K562 (cell line): ENCODE measurements around the gene NDST4. TPM values are rescaled to one million over a fixed set of nuclear protein-coding genes. Genes with fewer than 3 reads are reported as not detected.

Experiments used
- ATAC-seq: fragments of 200-7000 bp; cut with Tn5 transposase; 3 replicates; pipeline ENCODE4 v1.9.1; 2020; ENCODE audit warnings: moderate library complexity
- BruUV-seq: library from RNA; stranded (reverse); fragments of 400-500 nt; replicated peaks from 2 replicates; lab custom pipeline; 2021; lab: Mats Ljungman, UMichigan
- CTCF ChIA-PET: fragments of 300-600 bp; formaldehyde crosslinking; extraction: SDS; loops from one replicate; lab custom pipeline; 2021; ENCODE audit warnings: low intra/inter-chr PET ratio; lab: Yijun Ruan, JAX
- POLR2A ChIA-PET: fragments of 300-600, 350-650 bp; sonication (Branson Sonifier 250); formaldehyde crosslinking; extraction: SDS; loops from one replicate; lab custom pipeline; 2021; ENCODE audit warnings: antibody characterized with exemption, inconsistent platforms; lab: Yijun Ruan, JAX
- DNase-seq, 4 experiments: peaks; one replicate each; pipeline versions ENCODE4 v3.0.0 to v3.0.0-alpha.2; 2011 to 2018; ENCODE audit warnings: low spot score in 3 of 4, mixed read lengths in 3 of 4; ENCODE audit errors: extremely low read depth in 1 of 4
- FAIRE-seq: peaks from 2 replicates; lab custom pipeline; 2011; peaks lifted over from hg19 to GRCh38; lab: Jason Lieb, UNC
- H2AFZ ChIP-seq: 2 replicates; pipeline ENCODE4 v1.6.0; 2011; ENCODE audit warnings: low read depth, low read length, control low read depth, inconsistent platforms
- H3K27ac ChIP-seq: fragments of 200-600 bp; 3 replicates; pipeline ENCODE4 v1.8.0; 2011; ENCODE audit warnings: low read depth, mild to moderate bottlenecking, control low read depth, inconsistent platforms, low read length, moderate library complexity, mixed read lengths; ENCODE audit errors: extremely low read depth
- H3K27me3 ChIP-seq, 2 experiments: fragments of 300-600 bp in 1 of 2; 2 replicates in 1 of 2; 3 replicates in 1 of 2; pipeline versions ENCODE4 v1.6.0 to v1.8.0; 2011; ENCODE audit warnings: inconsistent platforms in 2 of 2, low read length in 2 of 2, mild to moderate bottlenecking in 1 of 2, mixed read lengths in 1 of 2, moderate library complexity in 1 of 2; ENCODE audit not compliant: control insufficient read depth in 2 of 2, insufficient read depth in 2 of 2
- H3K36me3 ChIP-seq: fragments of 300-600 bp; 3 replicates; pipeline ENCODE4 v1.8.0; 2011; ENCODE audit warnings: mild to moderate bottlenecking, low read length, inconsistent platforms; ENCODE audit not compliant: control insufficient read depth, insufficient read depth
- H3K4me1 ChIP-seq, 2 experiments: fragments of 200-600 bp in 1 of 2; replicated peaks in 1 of 2; 2 replicates in 1 of 2; 3 replicates in 1 of 2; pipeline versions ENCODE4 v1.5.1 to v1.8.0; 2011; ENCODE audit warnings: inconsistent platforms in 2 of 2, low read length in 2 of 2, mild to moderate bottlenecking in 1 of 2, mixed read lengths in 1 of 2, moderate library complexity in 1 of 2; ENCODE audit not compliant: control insufficient read depth in 2 of 2, insufficient read depth in 2 of 2
- H3K4me2 ChIP-seq: 2 replicates; pipeline ENCODE4 v1.6.1; 2011; ENCODE audit warnings: low read length, control low read depth, inconsistent platforms, mixed read lengths; ENCODE audit not compliant: insufficient read depth
- H3K4me3 ChIP-seq: fragments of 200-600 bp; sonication (generic), shearing (Covaris generic); 2 replicates; pipeline ENCODE4 v1.5.1; 2016; ENCODE audit warnings: control low read depth, inconsistent platforms
- H3K79me2 ChIP-seq: fragments of 200-600 bp; 3 replicates; pipeline ENCODE4 v1.8.0; 2011; ENCODE audit warnings: low read length, inconsistent platforms; ENCODE audit not compliant: control insufficient read depth, insufficient read depth
- H3K9ac ChIP-seq, 2 experiments: 2 replicates each; pipeline versions ENCODE4 v1.6.0 to v1.6.1; 2011; ENCODE audit warnings: low read depth in 2 of 2, low read length in 2 of 2, control low read depth in 1 of 2, inconsistent platforms in 1 of 2, mild to moderate bottlenecking in 1 of 2, mixed read lengths in 1 of 2; ENCODE audit not compliant: insufficient read depth in 1 of 2
- H3K9me1 ChIP-seq: one replicate; pipeline ENCODE4 v1.6.0; 2011; ENCODE audit warnings: inconsistent platforms, mild to moderate bottlenecking, low read length, moderate library complexity; ENCODE audit not compliant: control insufficient read depth, insufficient read depth
- H3K9me3 ChIP-seq: replicated peaks from 2 replicates; pipeline ENCODE4 v1.5.1; 2011; ENCODE audit warnings: low read depth, low read length, inconsistent platforms; ENCODE audit not compliant: control insufficient read depth, insufficient read depth
- H4K20me1 ChIP-seq: replicated peaks from 2 replicates; pipeline ENCODE4 v1.6.1; 2011; ENCODE audit warnings: low read length, inconsistent platforms, mixed read lengths; ENCODE audit not compliant: control insufficient read depth, insufficient read depth
- HMBOX1 ChIP-seq: sonication (generic); IDR thresholded peaks from 2 replicates; pipeline ENCODE4 v1.6.1; 2016
- IRF1 ChIP-seq: sonication (generic); formaldehyde crosslinking; IDR thresholded peaks from 2 replicates; pipeline ENCODE4 v1.8.0; 2022; ENCODE audit warnings: missing genetic modification reagents, mild to moderate bottlenecking, borderline replicate concordance
- KLF16 ChIP-seq: IDR thresholded peaks from 2 replicates; pipeline ENCODE4 v1.6.1; 2016; ENCODE audit warnings: antibody characterized with exemption
- NFATC3 ChIP-seq: fragments of 450-650 bp; IDR thresholded peaks from 2 replicates; pipeline ENCODE4 v1.6.1; 2017; ENCODE audit warnings: mild to moderate bottlenecking
- NFE2 ChIP-seq: IDR thresholded peaks from 2 replicates; pipeline ENCODE4 v1.6.1; 2014; ENCODE audit warnings: antibody characterized with exemption, low read depth
- NFXL1 ChIP-seq: fragments of 450-650 bp; formaldehyde crosslinking; IDR thresholded peaks from 2 replicates; pipeline ENCODE4 v1.4.0; 2021; ENCODE audit warnings: mild to moderate bottlenecking
- PHF20 ChIP-seq: fragments of 450-650 bp; IDR thresholded peaks from 2 replicates; pipeline ENCODE4 v1.6.1; 2018; ENCODE audit not compliant: partially characterized antibody
- PYGO2 ChIP-seq: fragments of 450-650 bp; IDR thresholded peaks from 2 replicates; pipeline ENCODE4 v1.6.1; 2016; ENCODE audit warnings: mild to moderate bottlenecking, missing genetic modification characterization, moderate library complexity, missing compliant biosample characterization
- SAFB2 ChIP-seq: fragments of 200-400 bp; formaldehyde crosslinking; IDR thresholded peaks from 2 replicates; pipeline ENCODE4 v1.6.1; 2018; ENCODE audit warnings: borderline replicate concordance, low read length, low read depth, moderate library complexity; ENCODE audit not compliant: severe bottlenecking
- SLC30A9 ChIP-seq: fragments of 250-450 bp; sonication (Bioruptor Pico); IDR thresholded peaks from 2 replicates; pipeline ENCODE4 v1.8.0; 2022; ENCODE audit warnings: mild to moderate bottlenecking, moderate library complexity
- SMARCC2 ChIP-seq: fragments of 450-650 bp; IDR thresholded peaks from 2 replicates; pipeline ENCODE4 v1.6.1; 2017; ENCODE audit warnings: antibody characterized with exemption, moderate library complexity, mild to moderate bottlenecking, low read depth
- SMARCE1 ChIP-seq: fragments of 450-650 bp; IDR thresholded peaks from 2 replicates; pipeline ENCODE4 v1.7.1; 2016; ENCODE audit warnings: mild to moderate bottlenecking
- SNIP1 ChIP-seq: fragments of 450-650 bp; IDR thresholded peaks from 2 replicates; pipeline ENCODE4 v1.7.1; 2017; ENCODE audit warnings: low read depth, mild to moderate bottlenecking
- THAP7 ChIP-seq: fragments of 250-450 bp; sonication (Bioruptor Pico); IDR thresholded peaks from 2 replicates; pipeline ENCODE4 v1.5.0; 2021
- ZC3H8 ChIP-seq: fragments of 450-650 bp; IDR thresholded peaks from 2 replicates; pipeline ENCODE4 v1.6.1; 2017
- ZMIZ1 ChIP-seq, 2 experiments: fragments of 150-350 bp in 1 of 2; IDR thresholded peaks; 2 replicates each; pipeline ENCODE4 v1.6.1; 2012 to 2016; ENCODE audit warnings: low read depth in 2 of 2, low read length in 2 of 2, mild to moderate bottlenecking in 1 of 2, moderate library complexity in 1 of 2
- ZNF778 ChIP-seq: fragments of 450-650 bp; formaldehyde crosslinking; IDR thresholded peaks from 2 replicates; pipeline ENCODE4 v1.4.0; 2020; ENCODE audit warnings: mild to moderate bottlenecking, moderate library complexity
- WGBS: fragments of 100-300 bp; shearing (Covaris generic); methylation state at CpG from one replicate; pipeline ENCODE4 v1.1.6; 2016; ENCODE audit warnings: low coverage, mixed read lengths; ENCODE audit not compliant: insufficient coverage; ENCODE audit errors: missing lambda C conversion rate; 5-methylcytosine and 5-hydroxymethylcytosine counted together
- in situ Hi-C: fragments of 300-500 bp; cut with MboI; formaldehyde crosslinking; loops from 4 replicates; pipeline ENCODE4 v1.15.0; 2018; ENCODE audit warnings: inconsistent platforms, mixed read lengths
- intact Hi-C: fragments of 100-400 bp; cut with micrococcal nuclease; formaldehyde crosslinking; loops from 2 replicates; pipeline ENCODE4 v1.14.2; 2022
- polyA plus RNA-seq, 8 experiments: library from polyadenylated mRNA; depleted of rRNA in 4 of 8; stranded (reverse) in 5 of 8; unstranded in 3 of 8; fragments of >200 nt; fragmentation: Nextera tagmentation in 2 of 8; fragmentation: Illumina TruSeq in 1 of 8; extraction: Ambion mirVana in 2 of 8; extraction: Trizol in 1 of 8; gene quantifications; 2 replicates each; pipeline versions ENCODE4 v1.2.1 to v1.2.3, GENCODE V29; 2011 to 2014; ENCODE audit warnings: inconsistent platforms in 1 of 8, missing spikeins in 1 of 8
- total RNA-seq, 7 experiments: library from RNA; depleted of rRNA in 6 of 7; stranded (reverse); fragments of >200 nt in 6 of 7; fragmentation: Illumina TruSeq in 2 of 7; extraction: Trizol in 2 of 7; gene quantifications; 2 replicates each; pipeline versions ENCODE4 v1.2.1 to v1.2.3, GENCODE V29; 2011 to 2021; ENCODE audit warnings: low replicate concordance in 1 of 7

The NDST4 gene
- total and polyA plus RNA-seq, 9 of the 15 experiments (the other 6 are each of a cell fraction or from before 2014, with no cell fraction given), result not detected

- no peak overlapping the region for H2AFZ ChIP-seq
- H3K79me2 ChIP-seq, result no peaks in the 10 kb centered on the region
- DNase-seq (no peak), ATAC-seq (no peak), FAIRE-seq (no peak)
- no peak overlapping the region for H3K27ac ChIP-seq
- CTCF ChIA-PET, result no interaction called here
- no peaks in the 10 kb centered on the region for H3K27me3 ChIP-seq
- H3K9me3 ChIP-seq, result no peaks in the 10 kb centered on the region
- H3K9ac ChIP-seq, result no peak overlapping the region
- in situ Hi-C loops (no loop called here), intact Hi-C loops (no loop called here)
- POLR2A ChIA-PET, result no interaction called here
- no peaks in the 10 kb centered on the region for H4K20me1 ChIP-seq
- no peaks in the 10 kb centered on the region for H3K9me1 ChIP-seq
- no peaks in the 10 kb centered on the region for H3K4me1 ChIP-seq
- 0% methylated on average over 2 of the region's 2 CpGs for WGBS
- no peaks in the 10 kb centered on the region for H3K36me3 ChIP-seq
- TF ChIP-seq PYGO2 (no peak), SMARCE1 (no peak), SNIP1 (no peak), NFXL1 (CRISPR knock-in tag) (no peak), THAP7 (CRISPR knock-in tag) (no peak), HMBOX1 (no peak), SMARCC2 (no peak), KLF16 (no peak), NFATC3 (no peak), ZNF778 (CRISPR knock-in tag) (no peak), SAFB2 (no peak), SLC30A9 (no peak), PHF20 (no peak), ZMIZ1 (IDR thresholded peaks at IDR 0.05; ENCODE audit: low read depth in 2 of 2, low read length in 2 of 2) (no peak), IRF1 (CRISPR knock-in tag) (no peak), ZC3H8 (no peak), NFE2 (no peak)
- no peak overlapping the region for H3K4me3 ChIP-seq
- no TSS peak for BruUV-seq
- H3K4me2 ChIP-seq, result no peak overlapping the region
These were observed 282.8 kb downstream of the NDST4 start for GRCh38 chr4:114830628-114831027.
